OCI-LY1 (cell line): Measurements from ENCODE around the gene TRUB1.

Experiments used
- CTCF ChIP-seq: fragments of 200-600 bp; sonication (generic), shearing (Covaris generic); IDR thresholded peaks from 2 replicates; pipeline ENCODE4 v1.5.1; 2017; ENCODE audit warnings: mild to moderate bottlenecking, antibody characterized with exemption, low read length, moderate library complexity, mixed read lengths
- EZH2 ChIP-seq: fragments of 200-600 bp; sonication (generic), shearing (Covaris generic); IDR thresholded peaks from 2 replicates; pipeline ENCODE4 v1.8.0; 2017; ENCODE audit warnings: borderline replicate concordance, mixed run types, mild to moderate bottlenecking, antibody characterized with exemption, low read length, moderate library complexity, mixed read lengths

DNA sequence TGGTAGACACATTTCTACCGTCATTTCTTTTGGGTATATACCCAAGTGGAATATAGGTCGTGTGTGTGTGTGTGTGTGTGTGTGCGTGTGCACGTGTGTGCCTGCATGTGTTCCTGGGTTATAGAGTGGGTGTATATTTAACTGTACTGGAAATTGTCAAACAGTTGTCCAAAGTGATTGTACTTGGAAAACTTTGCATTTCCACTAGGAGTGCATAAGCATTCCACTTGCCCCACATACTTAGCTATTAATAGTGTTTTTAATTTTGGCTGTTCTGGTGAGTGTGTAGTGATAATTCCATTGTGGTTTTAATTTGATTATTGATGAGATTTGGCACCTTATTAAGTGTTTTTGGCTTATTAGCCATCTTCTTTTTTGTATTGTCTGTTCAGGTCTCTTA is 25.9 kb downstream of the TRUB1 start:
- TF ChIP-seq CTCF (no peak), EZH2 (no peak)
